ENCODE data around the gene TLL1. TPM values are rescaled to one million over a fixed set of nuclear protein-coding genes. Genes with fewer than 3 reads are reported as not detected.
A peak's percentile ranks its signal among the peaks of the same experiment; 100 is the strongest.

TLL1 gene
- total RNA-seq, 1 experiment from 2014 or later = not detected

GRCh38 chr4:165944900-165945299 is 71.9 kb downstream of the TLL1 start:
- no peak overlapping the region for H3K4me3 ChIP-seq
- no peaks in the 10 kb centered on the region for H3K9me3 ChIP-seq
- no peaks in the 10 kb centered on the region for H3K36me3 ChIP-seq
- H3K27me3 ChIP-seq = no peaks in the 10 kb centered on the region
- DNase-seq = no peak

- no peak overlapping the region for H3K4me3 ChIP-seq
- no peaks in the 10 kb centered on the region for H3K36me3 ChIP-seq
- H3K27me3 ChIP-seq = no peaks in the 10 kb centered on the region
- 0 out of 2 replicates have a peak, but pooled peaks cover 2% of the 10 kb centered on the region for H3K9me3 ChIP-seq
- no peak for DNase-seq
These were observed 73.0 kb downstream of the TLL1 start for GRCh38 chr4:165945991-165946390.

- DNase-seq = no peak
- H3K27me3 ChIP-seq = no peaks in the 10 kb centered on the region
- H3K9me3 ChIP-seq = 0 out of 2 replicates have a peak, but pooled peaks cover 2% of the 10 kb centered on the region
- H3K36me3 ChIP-seq = no peaks in the 10 kb centered on the region
- H3K4me3 ChIP-seq = no peak overlapping the region
These were observed 74.0 kb downstream of the TLL1 start for GRCh38 chr4:165947019-165947418.

GRCh38 chr4:165953181-165953580 is 80.1 kb downstream of the TLL1 start:
- H3K27me3 ChIP-seq = no peaks in the 10 kb centered on the region
- no peak for DNase-seq
- no peaks in the 10 kb centered on the region for H3K36me3 ChIP-seq
- peaks cover 2% of the 10 kb centered on the region; the same call in 1 of the 2 replicates for H3K9me3 ChIP-seq
- H3K4me3 ChIP-seq = no peak overlapping the region

GRCh38 chr4:165963621-165964020 is 90.6 kb downstream of the TLL1 start:
- H3K36me3 ChIP-seq = no peaks in the 10 kb centered on the region
- H3K9me3 ChIP-seq = no peaks in the 10 kb centered on the region
- H3K4me3 ChIP-seq = no peak overlapping the region
- DNase-seq = no peak
- no peaks in the 10 kb centered on the region for H3K27me3 ChIP-seq

GRCh38 chr4:165964591-165964990 is 91.6 kb downstream of the TLL1 start:
- no peak overlapping the region for H3K4me3 ChIP-seq
- no peaks in the 10 kb centered on the region for H3K27me3 ChIP-seq
- no peaks in the 10 kb centered on the region for H3K9me3 ChIP-seq
- no peaks in the 10 kb centered on the region for H3K36me3 ChIP-seq
- no peak for DNase-seq

- H3K9me3 ChIP-seq = no peaks in the 10 kb centered on the region
- no peak overlapping the region for H3K4me3 ChIP-seq
- H3K27me3 ChIP-seq = no peaks in the 10 kb centered on the region
- DNase-seq = no peak
- H3K36me3 ChIP-seq = no peaks in the 10 kb centered on the region
These were observed 92.5 kb downstream of the TLL1 start for GRCh38 chr4:165965503-165965902.

GRCh38 chr4:165966833-165967232 is 93.8 kb downstream of the TLL1 start:
- Histone ChIP-seq H3K4me3 (no peak overlapping the region), H3K9me3 (no peaks in the 10 kb centered on the region), H3K36me3 (no peaks in the 10 kb centered on the region), H3K27me3 (no peaks in the 10 kb centered on the region)
- DNase-seq = no peak

GRCh38 chr4:165967486-165967885 is 94.4 kb downstream of the TLL1 start:
- DNase-seq = no peak
- Histone ChIP-seq H3K27me3 (no peaks in the 10 kb centered on the region), H3K9me3 (no peaks in the 10 kb centered on the region), H3K4me3 (no peak overlapping the region), H3K36me3 (no peaks in the 10 kb centered on the region)

GRCh38 chr4:165970703-165971420 is 97.8 kb downstream of the TLL1 start:
- no peak for DNase-seq
- Histone ChIP-seq H3K4me3 (no peak overlapping the region), H3K9me3 (no peaks in the 10 kb centered on the region), H3K36me3 (no peaks in the 10 kb centered on the region), H3K27me3 (no peaks in the 10 kb centered on the region)

- H3K27me3 ChIP-seq = no peaks in the 10 kb centered on the region
- H3K4me3 ChIP-seq = no peak overlapping the region
- no peaks in the 10 kb centered on the region for H3K9me3 ChIP-seq
- no peaks in the 10 kb centered on the region for H3K36me3 ChIP-seq
- DNase-seq = no peak
These were observed 98.4 kb downstream of the TLL1 start for GRCh38 chr4:165971446-165971845.

- no peaks in the 10 kb centered on the region for H3K9me3 ChIP-seq
- no peaks in the 10 kb centered on the region for H3K27me3 ChIP-seq
- no peak overlapping the region for H3K4me3 ChIP-seq
- peak; percentile 50 for DNase-seq
- no peaks in the 10 kb centered on the region for H3K36me3 ChIP-seq
These were observed 98.9 kb downstream of the TLL1 start for GRCh38 chr4:165971933-165972332.

GRCh38 chr4:165972747-165973146 is 99.7 kb downstream of the TLL1 start:
- Histone ChIP-seq H3K36me3 (no peaks in the 10 kb centered on the region), H3K27me3 (no peaks in the 10 kb centered on the region), H3K4me3 (no peak overlapping the region), H3K9me3 (no peaks in the 10 kb centered on the region)
- no peak for DNase-seq

GRCh38 chr4:165982934-165983333 is 109.9 kb downstream of the TLL1 start:
- H3K27me3 ChIP-seq = no peaks in the 10 kb centered on the region
- DNase-seq = no peak
- no peaks in the 10 kb centered on the region for H3K9me3 ChIP-seq
- no peaks in the 10 kb centered on the region for H3K36me3 ChIP-seq
- no peak overlapping the region for H3K4me3 ChIP-seq

- no peak overlapping the region for H3K4me3 ChIP-seq
- no peaks in the 10 kb centered on the region for H3K36me3 ChIP-seq
- no peaks in the 10 kb centered on the region for H3K9me3 ChIP-seq
- no peaks in the 10 kb centered on the region for H3K27me3 ChIP-seq
- no peak for DNase-seq
These were observed 114.1 kb downstream of the TLL1 start for GRCh38 chr4:165986956-165987698.

- Histone ChIP-seq H3K4me3 (no peak overlapping the region), H3K27me3 (no peaks in the 10 kb centered on the region), H3K36me3 (no peaks in the 10 kb centered on the region), H3K9me3 (no peaks in the 10 kb centered on the region)
- DNase-seq = no peak
These were observed 118.5 kb downstream of the TLL1 start for GRCh38 chr4:165991325-165992180.

GRCh38 chr4:165992283-165992682 is 119.2 kb downstream of the TLL1 start:
- Histone ChIP-seq H3K9me3 (no peaks in the 10 kb centered on the region), H3K4me3 (no peak overlapping the region), H3K27me3 (no peaks in the 10 kb centered on the region), H3K36me3 (no peaks in the 10 kb centered on the region)
- no peak for DNase-seq

Measured in MG63 (cell line).